Stomach (tissue), 9 donors: ENCODE results near the gene GEMIN7. TPM values are rescaled to one million over a fixed set of nuclear protein-coding genes. Genes with fewer than 3 reads are reported as not detected.
A peak's percentile ranks its signal among the peaks of the same experiment; 100 is the strongest.

Experiments used
- DNase-seq, 2 donors: peaks; one replicate each; pipeline versions ENCODE4 v3.0.0 to v3.0.0-alpha.2; 2013 to 2019
- H3K27ac ChIP-seq, 5 donors: fragments of 200-600 bp in 4 of 5; sonication (generic) in 4 of 5; one replicate each; pipeline ENCODE4 v1.5.1; 2013 to 2019; ENCODE audit warnings: mild to moderate bottlenecking in 1 of 5, moderate library complexity in 1 of 5
- H3K27me3 ChIP-seq, 3 donors: fragments of 200-600 bp; sonication (generic); one replicate each; pipeline ENCODE4 v1.5.1; 2017 to 2019; ENCODE audit warnings: mixed run types in 1 of 3
- H3K36me3 ChIP-seq, 4 donors: fragments of 200-600 bp; sonication (generic); 1 replicate in 3 of 4; 2 replicates in 1 of 4; pipeline ENCODE4 v1.5.1; 2016 to 2019
- H3K4me1 ChIP-seq, 4 donors: fragments of 200-600 bp; sonication (generic); one replicate each; pipeline ENCODE4 v1.5.1; 2016 to 2019
- H3K4me3 ChIP-seq, 4 donors: fragments of 200-600 bp; sonication (generic) in 3 of 4; one replicate each; pipeline ENCODE4 v1.5.1; 2016 to 2019; ENCODE audit warnings: mild to moderate bottlenecking in 1 of 4
- H3K9me3 ChIP-seq, 4 donors: fragments of 200-600 bp; sonication (generic); one replicate each; pipeline ENCODE4 v1.5.1; 2016 to 2019
- CTCF ChIP-seq, 7 experiments: fragments of 450-650 bp in 4 of 7; fragments of 200-600 bp in 3 of 7; sonication (generic) in 3 of 7; IDR thresholded peaks; one replicate each; pipeline ENCODE4 v1.5.1; 2016 to 2019; ENCODE audit warnings: antibody characterized with exemption in 7 of 7, control low read depth in 2 of 7, mild to moderate bottlenecking in 1 of 7
- EP300 ChIP-seq: sonication (generic); formaldehyde crosslinking; IDR thresholded peaks from one replicate; pipeline ENCODE4 v1.6.1; 2017; ENCODE audit warnings: antibody characterized with exemption
- POLR2A ChIP-seq, 4 donors: fragments of 450-650 bp; IDR thresholded peaks; one replicate each; pipeline ENCODE4 v1.6.1; 2016; ENCODE audit warnings: antibody characterized with exemption in 4 of 4, control low read depth in 2 of 4, mild to moderate bottlenecking in 1 of 4, moderate library complexity in 1 of 4
- POLR2AphosphoS5 ChIP-seq, 3 donors: sonication (generic); formaldehyde crosslinking; IDR thresholded peaks; one replicate each; pipeline ENCODE4 v1.6.1; 2016; ENCODE audit warnings: antibody characterized with exemption in 3 of 3
- WGBS, 5 donors: extraction: QIAGEN DNeasy Blood & Tissue Kit in 3 of 5; methylation state at CpG; one replicate each; pipeline versions ENCODE4 v1.1.5 to v1.1.7; 2013 to 2018; 5-methylcytosine and 5-hydroxymethylcytosine counted together
- intact Hi-C: fragments of 100-400 bp; cut with DNase I; formaldehyde crosslinking; loops from one replicate; pipeline ENCODE4 v1.15.1; 2023; ENCODE audit warnings: low total_unique reads
- polyA plus RNA-seq, 3 donors: library from polyadenylated mRNA; stranded (reverse); fragments of 200-250 nt; gene quantifications; one replicate each; pipeline ENCODE4 v1.2.3, GENCODE V29; 2013
- total RNA-seq, 5 donors: library from RNA; depleted of rRNA; stranded (reverse); fragments of >200 nt; gene quantifications; one replicate each; pipeline versions ENCODE4 v1.1.0 to v1.2.3, GENCODE V29; 2014 to 2016
- donor health status: healthy with polysubstance abuse.
- donor health status: Bipolar disorder and iron deficiency.
- donor health status: healthy.

GEMIN7 gene
- total and polyA plus RNA-seq, 8 donors: 1.8 to 107 (median 25.3) TPM

GRCh38 chr19:45098521-45099466, 19.7 kb downstream of the GEMIN7 start:
- Histone ChIP-seq H3K9me3 (no peaks in the 10 kb centered on the region), H3K27me3 (no peaks in the 10 kb centered on the region), H3K4me1 (peaks cover 99 to 100% (median 100%) of the 10 kb centered on the region in 4 donors), H3K27ac (peak overlapping the region; percentile 82 to 94 (median 87)), H3K4me3 (peak overlapping the region in 2 of 4 donors; percentile 5 to 6), H3K36me3 (no peaks in the 10 kb centered on the region)
- 18 to 32% (median 23%) methylated on average over 15 of the region's 15 CpGs for WGBS, 5 donors
- peak; percentile 54 to 79 for DNase-seq
- no peak for TF ChIP-seq CTCF (IDR thresholded peaks at IDR 0.05)
- no peak for TF ChIP-seq EP300
- no peak for TF ChIP-seq POLR2AphosphoS5 (IDR thresholded peaks at IDR 0.05)
- no peak for TF ChIP-seq POLR2A (IDR thresholded peaks at IDR 0.05)
- intact Hi-C loops: no loop called here

DNA sequence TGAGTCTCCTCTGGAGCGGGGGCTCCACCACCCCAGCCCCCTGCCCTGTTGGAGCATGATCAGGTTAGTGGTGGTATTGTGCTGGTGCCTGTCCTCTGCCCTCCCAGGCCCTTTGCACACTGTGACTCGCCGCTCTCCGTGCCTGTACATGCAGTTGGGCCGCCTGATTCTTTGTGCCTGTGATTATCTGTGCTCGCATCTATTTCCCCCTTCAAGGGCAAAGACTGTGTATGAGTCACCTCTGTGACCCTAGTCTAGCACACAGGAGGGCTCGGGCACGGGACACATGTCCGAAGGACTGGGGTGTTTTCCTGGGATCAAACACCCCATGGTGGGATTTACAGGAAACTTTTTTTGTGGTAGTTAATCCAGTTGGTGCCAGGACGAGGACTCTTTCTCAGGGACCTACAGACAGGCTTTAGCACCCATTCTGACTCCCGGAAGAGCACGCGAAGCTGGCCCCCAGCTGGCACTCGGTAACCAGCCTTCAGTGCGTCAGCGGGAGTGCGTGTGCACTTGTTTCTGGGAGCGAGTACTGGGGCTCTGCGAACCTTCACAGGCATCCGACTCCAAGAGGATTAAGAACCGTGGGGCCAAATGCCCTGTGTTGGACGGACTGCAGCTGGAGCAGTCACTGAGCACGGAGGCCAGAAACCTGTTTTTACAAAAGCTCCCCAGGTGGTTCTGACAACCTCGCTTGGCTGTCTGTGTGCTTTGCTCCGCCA, 20.6 kb downstream of the GEMIN7 start:
- Histone ChIP-seq H3K4me3 (peak overlapping the region in 3 of 4 donors; percentile 0 to 8 (median 5)), H3K27me3 (no peaks in the 10 kb centered on the region), H3K27ac (peak overlapping the region; percentile 82 to 94 (median 87)), H3K9me3 (no peaks in the 10 kb centered on the region), H3K4me1 (peaks cover 99 to 100% (median 100%) of the 10 kb centered on the region in 4 donors), H3K36me3 (no peaks in the 10 kb centered on the region)
- intact Hi-C loops: no loop called here
- peak; percentile 63 to 79 for DNase-seq
- TF ChIP-seq EP300 (peak; percentile 48), POLR2AphosphoS5 (IDR thresholded peaks at IDR 0.05) (peak; percentile 36 to 70 (median 67)), POLR2A (IDR thresholded peaks at IDR 0.05) (no peak), CTCF (IDR thresholded peaks at IDR 0.05) (no peak)
- 26 to 62% (median 32%) methylated on average over 11 to 25 of the region's 25 CpGs for WGBS, 5 donors

DNA sequence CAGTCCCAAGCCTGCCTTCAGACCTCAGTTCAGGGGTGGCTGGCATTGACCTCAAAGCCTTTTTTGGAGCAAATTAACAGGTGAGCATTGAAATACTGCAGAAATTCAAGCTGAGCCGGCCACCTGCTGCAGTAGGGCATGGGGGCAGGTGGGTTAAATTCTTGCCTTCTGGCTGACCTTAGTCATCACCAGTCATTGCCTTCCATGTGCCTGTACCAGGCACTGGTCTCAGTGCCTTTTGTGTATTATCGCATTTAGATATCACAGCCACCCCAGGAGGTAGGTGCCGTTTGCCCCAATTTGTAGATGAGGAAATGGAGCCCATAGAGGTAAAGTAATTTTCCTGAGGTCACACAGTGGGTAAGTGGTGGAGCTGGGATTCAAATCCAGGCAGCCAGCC, 21.1 kb downstream of the GEMIN7 start:
- H3K4me1 ChIP-seq: peaks cover 99 to 100% (median 100%) of the 10 kb centered on the region in 4 donors
- peak overlapping the region; percentile 82 to 94 (median 87) for H3K27ac ChIP-seq
- DNase-seq: no peak
- intact Hi-C loops: no loop called here
- H3K36me3 ChIP-seq: no peaks in the 10 kb centered on the region
- TF ChIP-seq POLR2A (IDR thresholded peaks at IDR 0.05) (no peak), EP300 (no peak), CTCF (IDR thresholded peaks at IDR 0.05) (no peak), POLR2AphosphoS5 (IDR thresholded peaks at IDR 0.05) (peak in 2 of 3 donors; percentile 42 to 71)
- WGBS, 5 donors: 22 to 62% (median 29%) methylated on average over 3 of the region's 3 CpGs
- no peaks in the 10 kb centered on the region for H3K9me3 ChIP-seq
- H3K27me3 ChIP-seq: no peaks in the 10 kb centered on the region
- H3K4me3 ChIP-seq: peak overlapping the region in 2 of 4 donors; percentile 3 to 8

- H3K27ac ChIP-seq: peak overlapping the region; percentile 82 to 94 (median 87)
- H3K4me3 ChIP-seq: no peak overlapping the region
- no peaks in the 10 kb centered on the region for H3K9me3 ChIP-seq
- DNase-seq: peak in 1 of 2 donors; percentile 71
- WGBS, 5 donors: 32 to 60% (median 44%) methylated on average over 8 of the region's 8 CpGs
- no peak for TF ChIP-seq POLR2A (IDR thresholded peaks at IDR 0.05)
- no peak for TF ChIP-seq CTCF (IDR thresholded peaks at IDR 0.05)
- TF ChIP-seq POLR2AphosphoS5 (IDR thresholded peaks at IDR 0.05): no peak
- no peak for TF ChIP-seq EP300
- no peaks in the 10 kb centered on the region for H3K27me3 ChIP-seq
- H3K4me1 ChIP-seq: peaks cover 98 to 100% (median 100%) of the 10 kb centered on the region in 4 donors
- H3K36me3 ChIP-seq: no peaks in the 10 kb centered on the region
- intact Hi-C loops: no loop called here
Observed at GRCh38 chr19:45100846-45101252, 21.8 kb downstream of the GEMIN7 start.
